ENCODE measurements around the gene TMEM132A. TPM values are rescaled to one million over a fixed set of nuclear protein-coding genes. Genes with fewer than 3 reads are reported as not detected.

Gene TMEM132A
- total RNA-seq, 1 donor from 2014 or later = 218 TPM

DNA sequence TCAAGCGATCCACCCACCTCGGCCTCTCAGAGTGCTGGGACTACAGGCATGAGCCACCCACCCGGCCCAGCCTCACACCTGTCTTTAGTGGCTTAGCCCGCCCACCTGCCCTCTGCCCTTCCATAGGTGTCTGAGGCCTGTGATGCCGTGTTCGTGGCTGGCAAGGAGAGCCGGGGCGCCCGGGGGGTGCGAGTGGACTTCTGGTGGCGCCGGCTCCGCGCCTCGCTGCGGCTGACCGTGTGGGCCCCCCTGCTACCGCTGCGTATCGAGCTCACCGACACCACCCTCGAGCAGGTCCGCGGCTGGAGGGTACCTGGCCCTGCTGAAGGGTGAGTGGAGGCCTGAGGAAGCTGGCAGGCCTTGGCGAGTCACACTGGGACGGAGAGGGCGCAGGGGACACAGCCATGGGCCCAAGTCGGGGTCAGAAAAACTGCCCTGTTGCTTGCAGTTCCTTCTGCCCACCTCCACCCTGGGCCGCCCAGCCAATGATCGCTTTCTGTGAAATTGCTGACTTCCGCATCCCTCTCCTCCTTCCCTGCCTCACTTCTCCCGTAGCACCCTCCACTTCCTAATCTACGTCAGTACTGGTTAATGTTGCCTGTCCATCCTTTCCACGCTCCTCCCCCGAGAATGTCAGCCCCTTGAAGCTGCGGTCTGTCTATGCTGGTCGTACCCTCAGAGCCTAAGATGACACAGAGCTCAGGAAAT is 9.3 kb downstream of the TMEM132A start:
- H3K4me3 Mint-ChIP-seq = no peak overlapping the region
- no peak for DNase-seq (ENCODE audit: extremely low spot score, unreplicated experiment)
- peaks cover 14% of the 10 kb centered on the region for H3K36me3 Mint-ChIP-seq
- no peak overlapping the region for H3K27ac Mint-ChIP-seq
- no peaks in the 10 kb centered on the region for H3K27me3 Mint-ChIP-seq
- TF ChIP-seq, protein P1, sequence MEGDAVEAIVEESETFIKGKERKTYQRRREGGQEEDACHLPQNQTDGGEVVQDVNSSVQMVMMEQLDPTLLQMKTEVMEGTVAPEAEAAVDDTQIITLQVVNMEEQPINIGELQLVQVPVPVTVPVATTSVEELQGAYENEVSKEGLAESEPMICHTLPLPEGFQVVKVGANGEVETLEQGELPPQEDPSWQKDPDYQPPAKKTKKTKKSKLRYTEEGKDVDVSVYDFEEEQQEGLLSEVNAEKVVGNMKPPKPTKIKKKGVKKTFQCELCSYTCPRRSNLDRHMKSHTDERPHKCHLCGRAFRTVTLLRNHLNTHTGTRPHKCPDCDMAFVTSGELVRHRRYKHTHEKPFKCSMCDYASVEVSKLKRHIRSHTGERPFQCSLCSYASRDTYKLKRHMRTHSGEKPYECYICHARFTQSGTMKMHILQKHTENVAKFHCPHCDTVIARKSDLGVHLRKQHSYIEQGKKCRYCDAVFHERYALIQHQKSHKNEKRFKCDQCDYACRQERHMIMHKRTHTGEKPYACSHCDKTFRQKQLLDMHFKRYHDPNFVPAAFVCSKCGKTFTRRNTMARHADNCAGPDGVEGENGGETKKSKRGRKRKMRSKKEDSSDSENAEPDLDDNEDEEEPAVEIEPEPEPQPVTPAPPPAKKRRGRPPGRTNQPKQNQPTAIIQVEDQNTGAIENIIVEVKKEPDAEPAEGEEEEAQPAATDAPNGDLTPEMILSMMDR (conservative IDR thresholded peaks at IDR 0.05) = no peak
- peaks cover 3% of the 10 kb centered on the region for H3K4me1 Mint-ChIP-seq (ENCODE audit: unreplicated experiment)
- no peaks in the 10 kb centered on the region for H3K9me3 Mint-ChIP-seq

DNA sequence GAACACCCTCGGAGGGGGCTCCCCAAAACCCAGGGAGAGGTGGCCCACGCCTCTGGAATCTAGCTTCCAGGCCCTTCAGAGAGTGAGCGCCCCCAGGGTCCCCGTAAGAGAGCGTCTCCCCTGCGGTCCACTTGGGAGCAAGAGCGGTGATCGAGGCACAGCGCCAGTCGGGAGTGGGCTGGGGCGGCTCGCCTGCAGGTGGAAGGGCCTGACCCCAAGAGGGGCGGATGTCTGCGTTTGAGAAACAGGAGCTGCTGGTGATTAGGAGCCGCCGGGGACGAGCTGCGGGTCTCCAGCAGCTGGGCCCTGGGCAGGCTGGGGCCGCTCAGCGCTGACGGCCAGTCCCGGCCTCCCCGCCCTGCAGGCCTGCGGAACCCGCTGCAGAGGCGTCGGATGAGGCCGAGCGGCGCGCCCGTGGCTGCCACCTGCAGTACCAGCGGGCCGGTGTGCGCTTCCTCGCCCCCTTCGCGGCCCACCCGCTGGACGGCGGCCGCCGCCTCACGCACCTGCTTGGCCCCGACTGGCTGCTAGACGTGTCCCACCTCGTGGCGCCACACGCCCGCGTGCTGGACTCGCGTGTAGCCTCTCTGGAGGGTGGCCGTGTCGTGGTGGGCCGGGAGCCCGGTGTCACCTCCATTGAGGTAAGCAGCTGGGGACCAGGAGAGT is 10.0 kb downstream of the TMEM132A start:
- H3K27me3 Mint-ChIP-seq = no peaks in the 10 kb centered on the region
- H3K4me1 Mint-ChIP-seq (ENCODE audit: unreplicated experiment) = peaks cover 8% of the 10 kb centered on the region
- H3K27ac Mint-ChIP-seq = no peak overlapping the region
- no peak overlapping the region for H3K4me3 Mint-ChIP-seq
- H3K36me3 Mint-ChIP-seq = peaks cover 14% of the 10 kb centered on the region
- no peak for DNase-seq (ENCODE audit: extremely low spot score, unreplicated experiment)
- no peaks in the 10 kb centered on the region for H3K9me3 Mint-ChIP-seq
- TF ChIP-seq, protein P1 (conservative IDR thresholded peaks at IDR 0.05) = no peak

DNA sequence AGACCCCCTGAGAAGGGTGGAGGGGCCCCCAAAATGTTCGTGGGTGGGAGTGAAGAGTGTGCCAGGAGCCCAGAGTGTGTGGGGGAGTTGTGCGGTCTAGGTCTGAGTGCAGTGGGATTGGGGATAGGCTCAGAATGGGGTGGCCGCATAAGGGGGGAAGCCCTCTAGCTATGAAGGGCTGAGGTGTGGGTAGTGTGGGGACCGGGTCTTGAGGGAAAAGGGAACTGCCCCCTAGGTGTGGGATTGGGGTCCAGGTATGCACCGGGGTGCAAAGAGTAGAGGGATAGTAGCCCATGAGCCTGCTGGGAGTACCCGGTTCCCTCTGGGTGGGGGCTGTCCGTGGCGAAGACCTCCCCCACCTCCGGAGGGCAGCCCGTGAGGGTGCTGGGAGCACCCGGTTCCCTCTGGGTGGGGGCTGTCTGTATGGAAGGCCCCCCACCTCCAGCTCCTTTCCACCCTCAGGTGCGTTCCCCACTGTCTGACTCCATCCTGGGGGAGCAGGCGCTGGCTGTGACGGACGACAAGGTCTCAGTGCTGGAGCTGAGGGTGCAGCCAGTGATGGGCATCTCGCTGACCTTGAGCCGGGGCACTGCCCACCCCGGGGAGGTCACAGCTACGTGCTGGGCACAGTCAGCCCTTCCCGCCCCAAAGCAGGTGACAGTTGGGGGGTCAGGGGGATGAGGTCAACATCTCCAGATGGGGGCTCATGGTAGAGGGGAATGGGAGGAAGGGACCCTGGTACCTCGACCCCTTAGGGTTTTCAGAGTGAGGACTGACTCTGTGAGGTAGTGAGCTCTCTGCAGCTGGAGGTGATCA is 10.7 kb downstream of the TMEM132A start:
- Mint-ChIP-seq H3K4me3 (no peak overlapping the region), H3K27ac (no peak overlapping the region)

DNA sequence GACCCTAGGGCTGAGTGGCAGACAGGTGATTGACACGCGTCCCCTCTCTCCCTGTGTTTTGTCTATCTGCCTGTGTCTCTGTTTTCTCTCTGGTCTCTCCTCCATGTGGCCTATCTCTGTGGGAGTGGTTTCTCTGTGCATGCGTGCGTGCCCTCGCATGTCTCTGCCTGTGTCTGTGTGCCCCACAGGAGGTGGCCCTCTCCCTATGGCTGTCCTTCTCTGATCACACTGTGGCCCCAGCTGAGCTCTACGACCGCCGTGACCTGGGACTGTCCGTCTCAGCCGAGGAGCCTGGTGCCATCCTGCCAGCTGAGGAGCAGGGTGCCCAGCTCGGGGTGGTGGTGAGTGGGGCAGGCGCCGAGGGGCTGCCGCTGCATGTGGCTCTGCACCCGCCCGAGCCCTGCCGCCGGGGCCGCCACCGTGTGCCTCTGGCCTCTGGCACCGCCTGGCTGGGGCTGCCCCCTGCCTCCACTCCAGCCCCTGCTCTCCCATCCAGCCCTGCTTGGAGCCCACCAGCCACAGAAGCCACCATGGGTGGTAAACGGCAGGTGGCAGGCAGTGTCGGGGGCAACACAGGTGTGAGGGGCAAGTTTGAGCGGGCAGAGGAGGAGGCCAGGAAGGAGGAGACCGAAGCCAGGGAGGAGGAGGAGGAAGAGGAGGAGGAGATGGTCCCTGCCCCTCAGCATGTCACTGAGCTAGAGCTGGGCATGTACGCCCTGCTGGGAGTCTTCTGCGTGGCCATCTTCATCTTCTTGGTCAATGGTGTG is 11.6 kb downstream of the TMEM132A start:
- Mint-ChIP-seq H3K27ac (no peak overlapping the region), H3K4me3 (no peak overlapping the region), H3K9me3 (no peaks in the 10 kb centered on the region), H3K36me3 (peaks cover 9% of the 10 kb centered on the region), H3K4me1 (ENCODE audit: unreplicated experiment) (peaks cover 8% of the 10 kb centered on the region), H3K27me3 (no peaks in the 10 kb centered on the region)
- no peak for DNase-seq (ENCODE audit: extremely low spot score, unreplicated experiment)
- TF ChIP-seq, protein P1 (conservative IDR thresholded peaks at IDR 0.05) = no peak

More for the DNA sequence above, 10.7 kb downstream of the TMEM132A start:
- DNase-seq (ENCODE audit: extremely low spot score, unreplicated experiment) = no peak
- TF ChIP-seq, protein P1 (conservative IDR thresholded peaks at IDR 0.05) = no peak
- Mint-ChIP-seq H3K4me1 (ENCODE audit: unreplicated experiment) (peaks cover 8% of the 10 kb centered on the region), H3K9me3 (no peaks in the 10 kb centered on the region), H3K27me3 (no peaks in the 10 kb centered on the region), H3K36me3 (peaks cover 9% of the 10 kb centered on the region)

DNA sequence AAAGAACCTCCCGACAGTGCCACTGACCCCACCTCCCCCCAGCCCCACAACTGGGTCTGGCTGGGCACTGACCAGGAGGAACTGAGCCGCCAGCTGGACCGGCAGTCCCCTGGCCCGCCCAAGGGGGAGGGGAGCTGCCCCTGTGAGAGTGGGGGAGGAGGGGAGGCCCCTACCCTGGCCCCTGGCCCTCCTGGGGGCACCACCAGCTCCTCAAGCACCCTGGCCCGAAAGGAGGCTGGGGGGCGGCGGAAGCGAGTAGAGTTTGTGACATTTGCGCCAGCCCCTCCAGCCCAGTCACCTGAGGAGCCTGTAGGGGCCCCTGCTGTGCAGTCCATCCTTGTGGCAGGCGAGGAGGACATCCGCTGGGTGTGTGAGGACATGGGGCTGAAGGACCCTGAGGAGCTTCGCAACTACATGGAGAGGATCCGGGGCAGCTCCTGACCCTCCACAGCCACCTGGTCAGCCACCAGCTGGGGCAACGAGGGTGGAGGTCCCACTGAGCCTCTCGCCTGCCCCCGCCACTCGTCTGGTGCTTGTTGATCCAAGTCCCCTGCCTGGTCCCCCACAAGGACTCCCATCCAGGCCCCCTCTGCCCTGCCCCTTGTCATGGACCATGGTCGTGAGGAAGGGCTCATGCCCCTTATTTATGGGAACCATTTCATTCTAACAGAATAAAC is 12.3 kb downstream of the TMEM132A start:
- H3K27me3 Mint-ChIP-seq = no peaks in the 10 kb centered on the region
- no peak overlapping the region for H3K4me3 Mint-ChIP-seq
- TF ChIP-seq, protein P1 (conservative IDR thresholded peaks at IDR 0.05) = no peak
- H3K27ac Mint-ChIP-seq = no peak overlapping the region
- H3K4me1 Mint-ChIP-seq (ENCODE audit: unreplicated experiment) = peaks cover 8% of the 10 kb centered on the region
- DNase-seq (ENCODE audit: extremely low spot score, unreplicated experiment) = no peak
- peaks cover 9% of the 10 kb centered on the region for H3K36me3 Mint-ChIP-seq
- H3K9me3 Mint-ChIP-seq = no peaks in the 10 kb centered on the region

All from type B pancreatic cell (in vitro differentiated cells).